ENCODE results near the gene RAB11FIP3.

DNA sequence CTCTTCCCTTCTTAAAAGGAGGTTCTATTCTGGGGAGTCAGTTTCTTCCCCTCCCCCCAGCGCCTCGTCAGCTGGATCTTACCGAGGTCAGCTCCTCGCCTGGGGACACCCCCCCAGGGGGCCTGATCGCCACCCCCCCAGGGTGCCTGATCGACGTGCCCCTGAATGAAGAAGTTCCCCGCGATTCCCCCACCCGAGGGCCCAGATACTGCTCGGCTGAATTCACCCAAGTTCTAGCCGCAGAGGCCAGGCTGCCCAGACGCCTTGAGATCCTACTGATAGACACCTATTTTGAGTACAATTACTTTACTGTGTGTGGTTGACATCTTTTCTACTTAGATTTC, 1.4 kb downstream of the RAB11FIP3 start:
- no peak for TF ChIP-seq SIN3A (IDR thresholded peaks at IDR 0.05; ENCODE audit: borderline replicate concordance, low read depth, low read length)
- TF ChIP-seq RFX5 (IDR thresholded peaks at IDR 0.05; ENCODE audit: low read length), result no peak
- TF ChIP-seq RAD21 (IDR thresholded peaks at IDR 0.05; ENCODE audit: low read length), result no peak
- TF ChIP-seq, protein P1, sequence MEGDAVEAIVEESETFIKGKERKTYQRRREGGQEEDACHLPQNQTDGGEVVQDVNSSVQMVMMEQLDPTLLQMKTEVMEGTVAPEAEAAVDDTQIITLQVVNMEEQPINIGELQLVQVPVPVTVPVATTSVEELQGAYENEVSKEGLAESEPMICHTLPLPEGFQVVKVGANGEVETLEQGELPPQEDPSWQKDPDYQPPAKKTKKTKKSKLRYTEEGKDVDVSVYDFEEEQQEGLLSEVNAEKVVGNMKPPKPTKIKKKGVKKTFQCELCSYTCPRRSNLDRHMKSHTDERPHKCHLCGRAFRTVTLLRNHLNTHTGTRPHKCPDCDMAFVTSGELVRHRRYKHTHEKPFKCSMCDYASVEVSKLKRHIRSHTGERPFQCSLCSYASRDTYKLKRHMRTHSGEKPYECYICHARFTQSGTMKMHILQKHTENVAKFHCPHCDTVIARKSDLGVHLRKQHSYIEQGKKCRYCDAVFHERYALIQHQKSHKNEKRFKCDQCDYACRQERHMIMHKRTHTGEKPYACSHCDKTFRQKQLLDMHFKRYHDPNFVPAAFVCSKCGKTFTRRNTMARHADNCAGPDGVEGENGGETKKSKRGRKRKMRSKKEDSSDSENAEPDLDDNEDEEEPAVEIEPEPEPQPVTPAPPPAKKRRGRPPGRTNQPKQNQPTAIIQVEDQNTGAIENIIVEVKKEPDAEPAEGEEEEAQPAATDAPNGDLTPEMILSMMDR (IDR thresholded peaks at IDR 0.05), result no peak
- TF ChIP-seq, protein P2, sequence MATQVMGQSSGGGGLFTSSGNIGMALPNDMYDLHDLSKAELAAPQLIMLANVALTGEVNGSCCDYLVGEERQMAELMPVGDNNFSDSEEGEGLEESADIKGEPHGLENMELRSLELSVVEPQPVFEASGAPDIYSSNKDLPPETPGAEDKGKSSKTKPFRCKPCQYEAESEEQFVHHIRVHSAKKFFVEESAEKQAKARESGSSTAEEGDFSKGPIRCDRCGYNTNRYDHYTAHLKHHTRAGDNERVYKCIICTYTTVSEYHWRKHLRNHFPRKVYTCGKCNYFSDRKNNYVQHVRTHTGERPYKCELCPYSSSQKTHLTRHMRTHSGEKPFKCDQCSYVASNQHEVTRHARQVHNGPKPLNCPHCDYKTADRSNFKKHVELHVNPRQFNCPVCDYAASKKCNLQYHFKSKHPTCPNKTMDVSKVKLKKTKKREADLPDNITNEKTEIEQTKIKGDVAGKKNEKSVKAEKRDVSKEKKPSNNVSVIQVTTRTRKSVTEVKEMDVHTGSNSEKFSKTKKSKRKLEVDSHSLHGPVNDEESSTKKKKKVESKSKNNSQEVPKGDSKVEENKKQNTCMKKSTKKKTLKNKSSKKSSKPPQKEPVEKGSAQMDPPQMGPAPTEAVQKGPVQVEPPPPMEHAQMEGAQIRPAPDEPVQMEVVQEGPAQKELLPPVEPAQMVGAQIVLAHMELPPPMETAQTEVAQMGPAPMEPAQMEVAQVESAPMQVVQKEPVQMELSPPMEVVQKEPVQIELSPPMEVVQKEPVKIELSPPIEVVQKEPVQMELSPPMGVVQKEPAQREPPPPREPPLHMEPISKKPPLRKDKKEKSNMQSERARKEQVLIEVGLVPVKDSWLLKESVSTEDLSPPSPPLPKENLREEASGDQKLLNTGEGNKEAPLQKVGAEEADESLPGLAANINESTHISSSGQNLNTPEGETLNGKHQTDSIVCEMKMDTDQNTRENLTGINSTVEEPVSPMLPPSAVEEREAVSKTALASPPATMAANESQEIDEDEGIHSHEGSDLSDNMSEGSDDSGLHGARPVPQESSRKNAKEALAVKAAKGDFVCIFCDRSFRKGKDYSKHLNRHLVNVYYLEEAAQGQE (IDR thresholded peaks at IDR 0.05; ENCODE audit: low read depth, low read length), result no peak
- TF ChIP-seq EP300 (IDR thresholded peaks at IDR 0.05; ENCODE audit: borderline replicate concordance in 1 of 2, low read depth in 1 of 2, low read length in 1 of 2), result no peak
- TF ChIP-seq TCF12 (IDR thresholded peaks at IDR 0.05), result no peak
- no peak for TF ChIP-seq POLR2AphosphoS5 (IDR thresholded peaks at IDR 0.05; ENCODE audit: low read depth, low read length)
